Activated CD8-positive, alpha-beta T cell treated with anti-CD3 and anti-CD28 coated beads for 36 hours (primary cell): ENCODE results near the gene ADAD2. TPM values are rescaled to one million over a fixed set of nuclear protein-coding genes. Genes with fewer than 3 reads are reported as not detected.

Experiments used
- ATAC-seq: fragments of 200-7000 bp; cut with Tn5 transposase; one replicate; pipeline ENCODE4 v1.10.0; 2021; ENCODE audit warnings: mild to moderate bottlenecking, moderate library complexity
- CTCF ChIA-PET: fragments of 350-600 bp; sonication (Branson Sonifier 250); formaldehyde crosslinking; loops from one replicate; lab custom pipeline; 2021; ENCODE audit warnings: antibody characterized with exemption; lab: Charles Lee
- POLR2A ChIA-PET: fragments of 350-600 bp; sonication (Branson Sonifier 250); formaldehyde crosslinking; loops from one replicate; lab custom pipeline; 2021; ENCODE audit warnings: antibody characterized with exemption; lab: Charles Lee
- DNase-seq: peaks from one replicate; pipeline ENCODE4 v3.0.0-alpha.2; 2020
- H3K27ac Mint-ChIP-seq: one replicate; pipeline ENCODE4 v1.8.0; 2021; ENCODE audit warnings: mild to moderate bottlenecking, mixed read lengths
- H3K27me3 Mint-ChIP-seq: one replicate; pipeline ENCODE4 v1.8.0; 2021; ENCODE audit warnings: mixed read lengths
- H3K36me3 Mint-ChIP-seq: one replicate; pipeline ENCODE4 v1.8.0; 2021; ENCODE audit warnings: low read depth, mixed read lengths
- H3K4me1 Mint-ChIP-seq: one replicate; pipeline ENCODE4 v1.8.0; 2021; ENCODE audit warnings: low read depth, mixed read lengths
- H3K4me3 Mint-ChIP-seq: one replicate; pipeline ENCODE4 v1.8.0; 2021; ENCODE audit warnings: mild to moderate bottlenecking, moderate library complexity, mixed read lengths
- H3K9me3 Mint-ChIP-seq: one replicate; pipeline ENCODE4 v1.8.0; 2021; ENCODE audit warnings: mixed read lengths
- CTCF ChIP-seq: fragments of 200-600 bp; IDR thresholded peaks from one replicate; pipeline ENCODE4 v1.8.0; 2022; ENCODE audit warnings: antibody characterized with exemption, mild to moderate bottlenecking
- intact Hi-C: fragments of 100-400 bp; cut with micrococcal nuclease; formaldehyde crosslinking; loops from one replicate; pipeline ENCODE4 v1.10.0; 2022
- total RNA-seq, 2 experiments: library from RNA; stranded (reverse); gene quantifications; one replicate each; pipeline ENCODE4 v1.2.3, GENCODE V29; 2021

The ADAD2 gene
- total RNA-seq, 2 experiments from 2014 or later: 0.16 to 0.63 TPM

GRCh38 chr16:84144859-84145639, 45.9 kb upstream of the ADAD2 start, which contains the start of the genes DNAAF1 and HSDL1:
Gene DNAAF1 (plus strand): TSS chr16:84145308. CDS start chr16:84145441, 133 bp downstream.
Gene HSDL1 (minus strand): TSS chr16:84145177. CDS start chr16:84131321, 13,856 bp downstream.
- CTCF ChIA-PET: interaction anchor here (1.0 to 1.7 kb wide), 7 partner anchors 13 to 56 kb away, joined by 3 to 7 read pairs (median 5); partner anchors contain the start of genes MBTPS1 and TAF1C
- Mint-ChIP-seq H3K4me3 (peak within 1 kb of the TSS; percentile 93), H3K36me3 (no peaks in the 10 kb centered on the region), H3K4me1 (peaks cover 22% of the 10 kb centered on the region), H3K27ac (peak within 1 kb of the TSS; percentile 82), H3K27me3 (no peaks in the 10 kb centered on the region), H3K9me3 (no peaks in the 10 kb centered on the region)
- POLR2A ChIA-PET: interaction anchor here (1.3 to 1.5 kb wide), 4 partner anchors 11 to 34 kb away, joined by 3 to 10 read pairs (median 4); partner anchors contain the start of gene MBTPS1
- peak; percentile 85 for ATAC-seq
- peak; percentile 92 for DNase-seq
- intact Hi-C loops: loop anchor here (5.0 kb wide), 1 partner anchor 58 kb away; no protein-coding TSS in a partner anchor
- no peak for TF ChIP-seq CTCF

GRCh38 chr16:84150926-84151325, 40.0 kb upstream of the ADAD2 start:
- H3K27ac Mint-ChIP-seq: no peak overlapping the region
- DNase-seq: no peak
- H3K4me3 Mint-ChIP-seq: no peak overlapping the region
- CTCF ChIA-PET: interaction anchor here (0.8 to 1.6 kb wide), 2 partner anchors 36 to 65 kb away, joined by 3 to 4 read pairs; partner anchors contain the start of gene TAF1C
- intact Hi-C loops: no loop called here
- no peak for TF ChIP-seq CTCF
- no peaks in the 10 kb centered on the region for H3K9me3 Mint-ChIP-seq
- peaks cover 4% of the 10 kb centered on the region for H3K4me1 Mint-ChIP-seq
- H3K27me3 Mint-ChIP-seq: peaks cover 2% of the 10 kb centered on the region
- POLR2A ChIA-PET: interaction anchor here (1.0 to 1.9 kb wide), 3 partner anchors 9 to 33 kb away, joined by 3 to 6 read pairs (median 4); partner anchors contain the start of gene MBTPS1
- ATAC-seq: no peak
- H3K36me3 Mint-ChIP-seq: no peaks in the 10 kb centered on the region

- Mint-ChIP-seq H3K27ac (no peak overlapping the region), H3K4me1 (peaks cover 2% of the 10 kb centered on the region), H3K9me3 (no peaks in the 10 kb centered on the region), H3K27me3 (peaks cover 5% of the 10 kb centered on the region), H3K36me3 (no peaks in the 10 kb centered on the region), H3K4me3 (no peak overlapping the region)
- ATAC-seq (no peak), DNase-seq (no peak)
- no peak for TF ChIP-seq CTCF
- ChIA-PET CTCF (interaction anchor here (1.4 kb wide), 1 partner anchor 22 kb away, joined by 4 read pairs; no protein-coding TSS in a partner anchor), POLR2A (no interaction called here)
- intact Hi-C loops: no loop called here
These were observed 37.2 kb upstream of the ADAD2 start for GRCh38 chr16:84153660-84154214.

GRCh38 chr16:84155226-84155625, 35.7 kb upstream of the ADAD2 start:
- DNase-seq (no peak), ATAC-seq (no peak)
- H3K27ac Mint-ChIP-seq: no peak overlapping the region
- no peak for TF ChIP-seq CTCF
- no peaks in the 10 kb centered on the region for H3K36me3 Mint-ChIP-seq
- ChIA-PET POLR2A (interaction anchor here (2.4 kb wide), 1 partner anchor 21 kb away, joined by 6 read pairs; no protein-coding TSS in a partner anchor), CTCF (interaction anchor here (1.1 to 1.7 kb wide), 4 partner anchors 11 to 89 kb away, joined by 3 to 5 read pairs (median 4); no protein-coding TSS in a partner anchor)
- H3K9me3 Mint-ChIP-seq: no peaks in the 10 kb centered on the region
- H3K4me1 Mint-ChIP-seq: no peaks in the 10 kb centered on the region
- intact Hi-C loops: no loop called here
- peaks cover 15% of the 10 kb centered on the region for H3K27me3 Mint-ChIP-seq
- H3K4me3 Mint-ChIP-seq: no peak overlapping the region
